D721Med (cell line): ENCODE measurements around the gene SPAG6.

Experiments used
- DNase-seq: peaks from one replicate; pipeline ENCODE4 v3.0.0; 2011; ENCODE audit warnings: low spot score; ENCODE audit not compliant: insufficient read length
- FAIRE-seq: peaks from 2 replicates; lab custom pipeline; 2011; peaks lifted over from hg19 to GRCh38; lab: Jason Lieb, UNC
- TF ChIP-seq, protein P1 (sequence below): IDR thresholded peaks from 2 replicates; pipeline ENCODE4 v1.5.1; 2012; ENCODE audit warnings: mild to moderate bottlenecking, control low read depth; ENCODE audit not compliant: insufficient read depth; ENCODE audit errors: missing control alignments

Gene SPAG6

DNA sequence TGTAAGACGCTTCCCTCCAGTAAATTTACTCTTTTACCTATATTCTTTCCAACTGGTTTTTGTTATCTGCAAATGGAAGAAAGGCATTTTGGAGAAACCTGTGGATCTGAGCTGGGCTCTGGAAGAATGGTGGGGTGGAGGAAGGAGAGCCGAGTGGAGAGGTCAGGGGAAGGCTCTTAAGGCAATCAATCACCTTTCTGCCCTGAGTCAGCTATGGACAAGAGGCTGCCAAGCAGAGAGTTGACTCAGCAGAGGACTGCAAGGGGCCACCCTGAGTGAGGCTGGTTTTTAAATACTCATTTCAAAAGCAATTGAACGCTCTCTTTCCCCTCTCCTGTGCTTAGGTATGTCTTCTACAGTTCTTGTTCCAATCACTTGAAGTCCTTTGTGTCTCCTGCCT, 81.8 kb downstream of the SPAG6 start:
- no peak for FAIRE-seq

DNA sequence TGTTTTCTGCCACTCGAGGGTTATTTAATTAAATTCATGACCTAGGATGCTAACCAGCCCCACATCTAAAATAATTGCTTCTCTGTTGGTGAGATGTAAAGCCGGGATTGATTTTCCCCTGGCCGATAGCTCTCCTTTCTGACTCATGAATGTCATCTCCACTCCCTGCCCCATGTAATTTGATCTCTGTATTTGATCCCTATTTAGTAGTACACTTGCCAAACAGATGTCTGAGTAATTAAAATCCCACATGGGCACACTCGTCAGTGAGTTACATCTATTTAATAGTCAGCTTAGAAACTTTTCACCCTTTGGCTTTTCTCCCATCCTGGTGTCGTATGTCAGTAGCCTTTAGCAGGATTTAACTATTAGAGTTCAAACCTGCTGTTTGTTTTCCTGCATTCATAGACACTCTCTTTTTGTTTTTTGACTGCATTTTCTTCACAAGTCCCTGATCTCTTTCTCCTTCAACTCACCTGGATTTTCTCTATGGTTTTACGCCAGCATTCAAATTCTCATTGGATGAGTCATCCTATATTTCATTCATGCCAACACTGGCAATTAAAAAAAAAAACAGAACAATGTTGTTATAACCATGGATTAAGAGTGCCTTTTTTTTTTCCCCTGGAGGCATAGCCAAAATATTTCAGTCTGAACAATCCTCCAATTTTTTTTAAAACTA, 82.7 kb downstream of the SPAG6 start:
- no peak for DNase-seq
- no peak for FAIRE-seq
- TF ChIP-seq, protein P1, sequence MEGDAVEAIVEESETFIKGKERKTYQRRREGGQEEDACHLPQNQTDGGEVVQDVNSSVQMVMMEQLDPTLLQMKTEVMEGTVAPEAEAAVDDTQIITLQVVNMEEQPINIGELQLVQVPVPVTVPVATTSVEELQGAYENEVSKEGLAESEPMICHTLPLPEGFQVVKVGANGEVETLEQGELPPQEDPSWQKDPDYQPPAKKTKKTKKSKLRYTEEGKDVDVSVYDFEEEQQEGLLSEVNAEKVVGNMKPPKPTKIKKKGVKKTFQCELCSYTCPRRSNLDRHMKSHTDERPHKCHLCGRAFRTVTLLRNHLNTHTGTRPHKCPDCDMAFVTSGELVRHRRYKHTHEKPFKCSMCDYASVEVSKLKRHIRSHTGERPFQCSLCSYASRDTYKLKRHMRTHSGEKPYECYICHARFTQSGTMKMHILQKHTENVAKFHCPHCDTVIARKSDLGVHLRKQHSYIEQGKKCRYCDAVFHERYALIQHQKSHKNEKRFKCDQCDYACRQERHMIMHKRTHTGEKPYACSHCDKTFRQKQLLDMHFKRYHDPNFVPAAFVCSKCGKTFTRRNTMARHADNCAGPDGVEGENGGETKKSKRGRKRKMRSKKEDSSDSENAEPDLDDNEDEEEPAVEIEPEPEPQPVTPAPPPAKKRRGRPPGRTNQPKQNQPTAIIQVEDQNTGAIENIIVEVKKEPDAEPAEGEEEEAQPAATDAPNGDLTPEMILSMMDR = no peak

More for the DNA sequence above, 81.8 kb downstream of the SPAG6 start:
- TF ChIP-seq, protein P1 = no peak
- no peak for DNase-seq

DNA sequence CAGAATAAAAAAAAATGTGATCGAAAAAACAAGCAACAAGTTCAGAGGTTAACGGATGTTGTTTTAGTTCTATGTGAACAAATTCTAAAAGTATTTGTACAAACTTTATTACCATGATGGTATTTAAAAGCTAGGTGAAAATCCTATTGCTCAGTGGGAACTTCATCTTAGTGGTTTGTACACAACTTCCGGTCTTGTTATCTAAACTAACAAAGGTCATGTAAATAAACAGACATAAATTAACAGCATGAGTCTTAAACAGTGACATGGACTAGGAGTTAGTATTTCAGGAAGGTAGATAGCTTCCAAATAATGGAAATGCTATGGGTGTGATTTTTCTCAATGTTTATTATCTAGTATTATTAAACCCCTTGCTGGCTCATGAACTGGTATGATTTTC, 83.8 kb downstream of the SPAG6 start:
- FAIRE-seq (no peak), DNase-seq (no peak)
- TF ChIP-seq, protein P1 = no peak

DNA sequence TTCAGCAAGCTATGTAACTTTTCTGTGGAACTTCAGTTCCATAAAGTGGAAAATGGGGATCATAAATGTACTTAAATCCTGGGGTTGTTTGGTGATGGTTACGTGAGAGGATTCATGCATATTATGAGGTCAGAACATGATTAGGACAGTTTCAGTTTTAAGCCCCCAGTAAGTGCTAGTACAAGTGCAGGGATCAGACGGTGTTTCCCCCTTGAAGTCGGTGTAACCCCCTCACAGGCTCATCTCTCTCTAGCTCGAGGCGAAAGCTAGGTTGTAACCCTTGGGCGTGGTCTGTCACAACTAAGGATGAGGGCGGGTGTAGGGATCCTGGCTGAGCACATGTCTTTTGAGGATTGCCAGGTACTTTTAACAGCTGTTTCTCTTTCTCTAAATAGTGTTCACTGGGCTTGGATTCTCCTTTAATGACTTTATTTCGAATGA, 84.7 kb downstream of the SPAG6 start:
- TF ChIP-seq, protein P1 = no peak
- FAIRE-seq (no peak), DNase-seq (no peak)

DNA sequence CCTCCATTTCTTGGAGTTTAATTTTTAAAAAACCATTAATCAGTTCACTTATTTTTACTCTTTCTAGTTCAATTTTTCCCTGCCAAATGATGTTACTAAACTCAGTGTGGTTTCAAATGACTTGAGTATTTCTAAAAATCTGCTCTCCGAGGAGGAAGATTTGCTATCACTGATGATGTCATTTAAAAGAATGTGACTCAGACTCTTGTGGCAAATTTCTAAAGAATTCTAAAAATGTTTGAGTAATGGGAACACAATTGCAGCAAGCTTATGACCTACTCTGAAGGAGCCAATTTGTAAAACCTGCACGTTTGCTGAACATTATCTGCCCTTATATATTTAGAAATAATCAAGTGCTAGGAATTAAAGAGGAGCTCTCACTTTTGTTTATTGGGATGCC, 88.6 kb downstream of the SPAG6 start:
- no peak for DNase-seq
- TF ChIP-seq, protein P1 = no peak
- FAIRE-seq = no peak

DNA sequence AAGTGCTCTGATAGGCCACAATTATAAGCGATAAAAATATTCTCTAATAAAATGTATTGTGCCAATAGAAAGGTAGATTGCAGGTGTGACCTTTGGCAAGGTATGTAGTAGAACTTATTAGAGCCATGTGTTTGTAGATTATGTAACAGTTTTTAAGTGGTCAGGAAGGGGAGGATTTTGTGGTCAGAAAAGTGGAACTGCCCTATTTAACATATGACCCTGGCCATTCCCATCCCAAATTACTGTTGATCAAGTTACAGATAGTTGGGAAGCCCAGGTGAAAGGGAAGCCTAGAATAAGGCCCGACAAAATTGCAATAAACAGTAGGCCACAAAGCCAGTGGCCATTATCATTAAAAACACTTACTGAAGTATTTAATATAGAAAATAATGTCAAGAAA, 89.2 kb downstream of the SPAG6 start:
- DNase-seq = no peak

DNA sequence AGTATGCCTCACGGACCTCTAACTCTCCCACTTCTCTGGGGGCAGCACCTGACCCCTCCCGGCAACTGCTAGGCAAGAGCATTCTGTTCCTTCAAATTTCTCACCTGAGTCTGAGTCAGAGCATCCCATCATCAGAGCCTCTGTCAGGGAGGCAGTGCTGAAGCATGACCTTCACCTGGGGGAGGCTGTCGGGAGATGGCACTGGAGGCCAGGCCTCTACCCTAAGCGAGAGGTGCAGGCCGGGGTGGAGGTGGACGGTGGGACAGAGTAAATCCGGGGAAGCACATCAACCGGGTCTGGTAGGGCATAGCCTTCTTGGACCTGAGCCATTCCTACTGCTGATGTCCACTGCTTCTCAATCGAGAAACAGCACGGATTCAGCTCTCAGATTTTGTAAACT, 90.4 kb downstream of the SPAG6 start:
- DNase-seq = no peak
- TF ChIP-seq, protein P1 = no peak
- no peak for FAIRE-seq

More for the DNA sequence above, 89.2 kb downstream of the SPAG6 start:
- TF ChIP-seq, protein P1 = no peak
- no peak for FAIRE-seq
